Left ventricle myocardium inferior (tissue), 1 donor: Measurements from ENCODE around the gene SHPK. TPM values are rescaled to one million over a fixed set of nuclear protein-coding genes. Genes with fewer than 3 reads are reported as not detected.
A peak's percentile ranks its signal among the peaks of the same experiment; 100 is the strongest.

ENCODE experiments used
- DNase-seq: peaks from one replicate; pipeline ENCODE4 v3.0.0-alpha.2; 2020
- H3K27ac ChIP-seq: fragments of 200-600 bp; replicated peaks from 2 replicates; pipeline ENCODE4 v1.8.0; 2021
- H3K27me3 ChIP-seq: fragments of 200-600 bp; 2 replicates; pipeline ENCODE4 v1.8.0; 2021; ENCODE audit warnings: low read depth
- H3K36me3 ChIP-seq: fragments of 200-600 bp; 2 replicates; pipeline ENCODE4 v1.8.0; 2021
- H3K4me1 ChIP-seq: fragments of 200-600 bp; 2 replicates; pipeline ENCODE4 v1.8.0; 2021
- H3K4me3 ChIP-seq: fragments of 200-600 bp; 2 replicates; pipeline ENCODE4 v1.8.0; 2021; ENCODE audit warnings: mild to moderate bottlenecking, moderate library complexity
- H3K9me3 ChIP-seq: fragments of 200-600 bp; replicated peaks from 2 replicates; pipeline ENCODE4 v1.8.0; 2021
- intact Hi-C: fragments of 100-400 bp; cut with micrococcal nuclease; formaldehyde crosslinking; loops from one replicate; pipeline ENCODE4 v1.11.0; 2022
- total RNA-seq: library from RNA; stranded (reverse); fragmentation: NEBNext Ultra II Directional; extraction: Animal tissue kit (Norgen Biotek cat#: 25700); gene quantifications from one replicate; pipeline ENCODE4 v1.2.1, GENCODE V29; 2021
- TF ChIP-seq, protein P1 (sequence below): fragments of 200-600 bp; IDR thresholded peaks from 2 replicates; pipeline ENCODE4 v1.8.0; 2021; ENCODE audit warnings: antibody characterized with exemption, mild to moderate bottlenecking, borderline replicate concordance
- donor health status: DM: no; HTN: yes; CAD: no; lungs with severe emphysema.

SHPK gene
- total RNA-seq, 1 donor from 2014 or later = 4.0 TPM

GRCh38 chr17:3596804-3597464 is 39.1 kb downstream of the SHPK start:
- H3K27me3 ChIP-seq = no peaks in the 10 kb centered on the region
- H3K9me3 ChIP-seq = no peaks in the 10 kb centered on the region
- intact Hi-C loops = no loop called here
- TF ChIP-seq, protein P1, sequence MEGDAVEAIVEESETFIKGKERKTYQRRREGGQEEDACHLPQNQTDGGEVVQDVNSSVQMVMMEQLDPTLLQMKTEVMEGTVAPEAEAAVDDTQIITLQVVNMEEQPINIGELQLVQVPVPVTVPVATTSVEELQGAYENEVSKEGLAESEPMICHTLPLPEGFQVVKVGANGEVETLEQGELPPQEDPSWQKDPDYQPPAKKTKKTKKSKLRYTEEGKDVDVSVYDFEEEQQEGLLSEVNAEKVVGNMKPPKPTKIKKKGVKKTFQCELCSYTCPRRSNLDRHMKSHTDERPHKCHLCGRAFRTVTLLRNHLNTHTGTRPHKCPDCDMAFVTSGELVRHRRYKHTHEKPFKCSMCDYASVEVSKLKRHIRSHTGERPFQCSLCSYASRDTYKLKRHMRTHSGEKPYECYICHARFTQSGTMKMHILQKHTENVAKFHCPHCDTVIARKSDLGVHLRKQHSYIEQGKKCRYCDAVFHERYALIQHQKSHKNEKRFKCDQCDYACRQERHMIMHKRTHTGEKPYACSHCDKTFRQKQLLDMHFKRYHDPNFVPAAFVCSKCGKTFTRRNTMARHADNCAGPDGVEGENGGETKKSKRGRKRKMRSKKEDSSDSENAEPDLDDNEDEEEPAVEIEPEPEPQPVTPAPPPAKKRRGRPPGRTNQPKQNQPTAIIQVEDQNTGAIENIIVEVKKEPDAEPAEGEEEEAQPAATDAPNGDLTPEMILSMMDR = no peak
- no peak overlapping the region for H3K4me3 ChIP-seq
- peaks cover 19% of the 10 kb centered on the region for H3K4me1 ChIP-seq
- H3K27ac ChIP-seq = no peak overlapping the region
- no peak for DNase-seq
- H3K36me3 ChIP-seq = peaks cover 6% of the 10 kb centered on the region

GRCh38 chr17:3594976-3595375 is 41.1 kb downstream of the SHPK start:
- Histone ChIP-seq H3K4me1 (peaks cover 19% of the 10 kb centered on the region), H3K4me3 (no peak overlapping the region), H3K9me3 (no peaks in the 10 kb centered on the region), H3K27me3 (no peaks in the 10 kb centered on the region), H3K36me3 (peaks cover 25% of the 10 kb centered on the region), H3K27ac (peak overlapping the region; percentile 52)
- TF ChIP-seq, protein P1 = no peak
- DNase-seq = no peak
- intact Hi-C loops = no loop called here

DNA sequence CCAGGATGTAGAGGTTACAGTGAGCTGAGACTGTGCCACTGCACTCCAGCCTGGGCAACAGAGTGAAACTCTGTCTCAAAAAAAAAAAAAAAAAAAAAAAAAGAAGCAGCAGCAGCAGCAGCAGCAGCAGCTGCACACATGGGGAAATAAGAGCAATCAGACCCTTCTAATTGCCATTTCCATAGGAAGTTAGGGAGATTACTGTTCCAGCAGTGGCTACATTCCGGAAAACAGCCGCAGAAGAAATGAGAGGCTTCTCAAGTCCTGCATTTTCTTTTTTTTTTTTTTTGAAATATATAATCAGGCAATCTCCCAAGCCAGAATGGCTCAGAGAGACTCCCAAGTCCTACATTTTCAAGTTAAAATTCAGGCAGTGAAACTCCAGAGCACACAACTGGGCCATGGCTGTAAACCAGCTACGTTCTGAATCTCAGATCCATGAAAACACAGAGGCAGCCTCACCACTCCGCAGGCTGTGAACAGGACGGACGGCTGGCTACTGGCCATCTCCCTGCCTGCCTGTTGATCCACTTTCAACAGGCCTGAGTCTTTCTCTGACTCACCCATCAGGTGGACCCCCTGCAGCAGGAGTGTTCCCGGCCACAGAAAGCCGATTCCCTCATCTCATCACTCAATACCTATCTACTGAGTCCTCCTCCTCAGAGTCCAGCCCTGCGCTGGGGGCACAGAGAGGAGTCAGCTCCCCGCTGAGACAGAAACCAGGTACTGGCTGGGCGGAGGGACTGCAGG is 41.8 kb downstream of the SHPK start:
- peaks cover 33% of the 10 kb centered on the region for H3K36me3 ChIP-seq
- H3K4me1 ChIP-seq = peaks cover 19% of the 10 kb centered on the region
- intact Hi-C loops = no loop called here
- TF ChIP-seq, protein P1 = no peak
- no peaks in the 10 kb centered on the region for H3K9me3 ChIP-seq
- peak overlapping the region; percentile 52 for H3K27ac ChIP-seq
- no peak overlapping the region for H3K4me3 ChIP-seq
- H3K27me3 ChIP-seq = no peaks in the 10 kb centered on the region
- DNase-seq = peak; percentile 46

DNA sequence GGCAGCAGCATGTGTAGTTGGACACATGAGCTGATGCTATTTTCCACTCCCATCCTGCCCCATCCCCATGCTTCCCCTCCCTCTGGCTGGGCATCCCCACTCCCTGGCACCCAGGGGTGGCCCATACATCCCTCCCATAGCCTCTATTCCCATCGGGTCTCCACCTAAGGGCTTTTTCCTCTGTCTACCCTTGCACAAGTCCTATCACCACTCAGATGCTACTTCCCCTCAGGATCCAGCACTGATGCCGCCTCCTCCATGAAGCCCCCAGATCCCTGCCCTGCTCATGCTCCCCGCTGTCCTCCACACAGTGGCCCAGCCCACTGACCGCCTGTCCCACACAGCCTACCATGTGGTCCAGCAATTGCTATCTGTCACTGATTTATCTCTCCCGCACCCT is 42.7 kb downstream of the SHPK start:
- intact Hi-C loops = no loop called here

GRCh38 chr17:3592216-3592860 is 43.7 kb downstream of the SHPK start:
- no peaks in the 10 kb centered on the region for H3K27me3 ChIP-seq
- H3K36me3 ChIP-seq = peaks cover 52% of the 10 kb centered on the region
- TF ChIP-seq, protein P1 = no peak
- H3K9me3 ChIP-seq = no peaks in the 10 kb centered on the region
- intact Hi-C loops = no loop called here
- no peak overlapping the region for H3K27ac ChIP-seq
- H3K4me3 ChIP-seq = no peak overlapping the region
- no peak for DNase-seq
- peaks cover 19% of the 10 kb centered on the region for H3K4me1 ChIP-seq

More for the DNA sequence above, 42.7 kb downstream of the SHPK start:
- Histone ChIP-seq H3K36me3 (peaks cover 41% of the 10 kb centered on the region), H3K4me3 (no peak overlapping the region), H3K27ac (no peak overlapping the region), H3K4me1 (peaks cover 19% of the 10 kb centered on the region), H3K9me3 (no peaks in the 10 kb centered on the region), H3K27me3 (no peaks in the 10 kb centered on the region)
- TF ChIP-seq, protein P1 = no peak
- no peak for DNase-seq
